IMR-90 (cell line): ENCODE data around the gene RNF215. TPM values are rescaled to one million over a fixed set of nuclear protein-coding genes. Genes with fewer than 3 reads are reported as not detected.

Source experiments
- ATAC-seq: fragments of 200-7000 bp; cut with Tn5 transposase; 2 replicates; pipeline ENCODE4 v1.9.1; 2020; ENCODE audit warnings: low read depth, mild to moderate bottlenecking, moderate library complexity
- BruUV-seq: library from RNA; stranded (reverse); fragments of 400-500 nt; replicated peaks from 2 replicates; lab custom pipeline; 2021; lab: Mats Ljungman, UMichigan
- CTCF ChIA-PET: fragments of 300-600 bp; formaldehyde crosslinking; extraction: SDS; loops from one replicate; lab custom pipeline; 2021; ENCODE audit warnings: antibody characterized with exemption; lab: Yijun Ruan, JAX
- POLR2A ChIA-PET: fragments of 300-600 bp; sonication (Branson Sonifier 250); formaldehyde crosslinking; loops from one replicate; lab custom pipeline; 2022; ENCODE audit warnings: antibody characterized with exemption; ENCODE audit not compliant: unreplicated experiment; lab: Charles Lee
- DNase-seq: peaks from one replicate; pipeline ENCODE4 v3.0.0; 2013
- H2AFZ ChIP-seq: replicated peaks from 2 replicates; pipeline ENCODE3; 2013; ENCODE audit warnings: low read length, mild to moderate bottlenecking; ENCODE audit not compliant: poor library complexity
- H2AK5ac ChIP-seq: 2 replicates; pipeline ENCODE4 v1.6.1; 2013; ENCODE audit warnings: low read depth, low read length, inconsistent platforms
- H2AK9ac ChIP-seq: replicated peaks from 2 replicates; pipeline ENCODE3; 2013; ENCODE audit warnings: mild to moderate bottlenecking, low read depth, low read length, moderate library complexity; ENCODE audit not compliant: poor library complexity
- H2BK120ac ChIP-seq: 2 replicates; pipeline ENCODE4 v1.6.1; 2013; ENCODE audit warnings: low read depth, low read length, inconsistent platforms
- H2BK15ac ChIP-seq: 3 replicates; pipeline ENCODE4 v1.6.1; 2013; ENCODE audit warnings: low read depth, low read length, inconsistent platforms
- H2BK20ac ChIP-seq: 2 replicates; pipeline ENCODE4 v1.6.1; 2013; ENCODE audit warnings: low read depth, mild to moderate bottlenecking, inconsistent platforms, low read length, moderate library complexity
- H2BK5ac ChIP-seq: 2 replicates; pipeline ENCODE4 v1.6.1; 2013; ENCODE audit warnings: mild to moderate bottlenecking, low read depth, low read length, inconsistent platforms; ENCODE audit not compliant: poor library complexity, severe bottlenecking
- H3K14ac ChIP-seq: replicated peaks from 2 replicates; pipeline ENCODE4 v1.6.1; 2013; ENCODE audit warnings: low read depth, low read length, inconsistent platforms
- H3K18ac ChIP-seq: 2 replicates; pipeline ENCODE4 v1.6.1; 2013; ENCODE audit warnings: low read depth, low read length, control low read depth
- H3K23ac ChIP-seq: 2 replicates; pipeline ENCODE4 v1.6.1; 2013; ENCODE audit warnings: low read depth, low read length, inconsistent platforms
- H3K27ac ChIP-seq: 2 replicates; pipeline ENCODE4 v1.5.1; 2013; ENCODE audit warnings: mild to moderate bottlenecking, control low read depth, low read length; ENCODE audit not compliant: insufficient read depth
- H3K27me3 ChIP-seq: 2 replicates; pipeline ENCODE4 v1.6.1; 2013; ENCODE audit warnings: low read length; ENCODE audit not compliant: control insufficient read depth, insufficient read depth
- H3K36me3 ChIP-seq: 2 replicates; pipeline ENCODE4 v1.6.1; 2013; ENCODE audit warnings: low read length, mixed read lengths; ENCODE audit not compliant: control insufficient read depth, insufficient read depth
- H3K4ac ChIP-seq: 2 replicates; pipeline ENCODE4 v1.6.1; 2013; ENCODE audit warnings: low read depth, low read length, inconsistent platforms
- H3K4me1 ChIP-seq: 2 replicates; pipeline ENCODE4 v1.6.1; 2013; ENCODE audit warnings: low read length, mixed read lengths; ENCODE audit not compliant: control insufficient read depth, insufficient read depth
- H3K4me2 ChIP-seq: 2 replicates; pipeline ENCODE4 v1.6.1; 2013; ENCODE audit warnings: low read depth, mild to moderate bottlenecking, control low read depth, low read length, moderate library complexity
- H3K4me3 ChIP-seq: 2 replicates; pipeline ENCODE4 v1.5.1; 2013; ENCODE audit warnings: low read depth, mild to moderate bottlenecking, control low read depth, low read length, moderate library complexity; ENCODE audit not compliant: insufficient read depth
- H3K56ac ChIP-seq: 2 replicates; pipeline ENCODE4 v1.6.1; 2013; ENCODE audit warnings: low read length, inconsistent platforms; ENCODE audit not compliant: insufficient read depth; ENCODE audit errors: extremely low read depth
- H3K79me1 ChIP-seq, 2 experiments: 2 replicates each; pipeline ENCODE4 v1.6.1; 2013; ENCODE audit warnings: low read length in 2 of 2, inconsistent platforms in 1 of 2, low read depth in 1 of 2
- H3K9ac ChIP-seq: 2 replicates; pipeline ENCODE4 v1.6.1; 2013; ENCODE audit warnings: low read depth, low read length, control low read depth
- H3K9me1 ChIP-seq: 2 replicates; pipeline ENCODE4 v1.6.1; 2013; ENCODE audit warnings: low read length, inconsistent platforms; ENCODE audit not compliant: insufficient read depth
- H3K9me3 ChIP-seq: 2 replicates; pipeline ENCODE4 v1.6.1; 2013; ENCODE audit warnings: low read length; ENCODE audit not compliant: control insufficient read depth, insufficient read depth
- H4K20me1 ChIP-seq: 2 replicates; pipeline ENCODE4 v1.6.1; 2013; ENCODE audit warnings: low read length, inconsistent platforms; ENCODE audit not compliant: insufficient read depth
- H4K5ac ChIP-seq: 2 replicates; pipeline ENCODE4 v1.6.1; 2013; ENCODE audit warnings: mild to moderate bottlenecking, low read depth, low read length, control low read depth
- H4K8ac ChIP-seq, 2 experiments: 2 replicates each; pipeline ENCODE4 v1.6.1; 2013; ENCODE audit warnings: low read depth in 2 of 2, low read length in 2 of 2, control low read depth in 1 of 2, inconsistent platforms in 1 of 2
- H4K91ac ChIP-seq: 2 replicates; pipeline ENCODE4 v1.6.1; 2013; ENCODE audit warnings: low read depth, low read length, inconsistent platforms; ENCODE audit not compliant: insufficient read depth
- MAFK ChIP-seq: IDR thresholded peaks from 2 replicates; pipeline ENCODE4 v1.6.1; 2012; ENCODE audit warnings: low read depth, low read length, improper control_type of control experiment
- MXI1 ChIP-seq: IDR thresholded peaks from 2 replicates; pipeline ENCODE4 v1.6.1; 2012; ENCODE audit warnings: low read depth, mild to moderate bottlenecking, low read length, moderate library complexity, borderline replicate concordance
- NFE2L2 ChIP-seq: fragments of 150-350 bp; IDR thresholded peaks from 2 replicates; pipeline ENCODE4 v1.6.1; 2016; ENCODE audit warnings: low read depth, mild to moderate bottlenecking, low read length
- SMC3 ChIP-seq: fragments of 150-350 bp; IDR thresholded peaks from 2 replicates; pipeline ENCODE4 v1.6.1; 2016; ENCODE audit warnings: low read depth, mild to moderate bottlenecking, antibody characterized with exemption, low read length, moderate library complexity
- WGBS, 2 experiments: methylation state at CpG; one replicate each; pipeline versions ENCODE4 v1.1.5 to v1.1.7; 2013; ENCODE audit warnings: missing lambda C conversion rate in 2 of 2; ENCODE audit not compliant: insufficient read length in 1 of 2; ENCODE audit errors: extremely low coverage in 2 of 2; 5-methylcytosine and 5-hydroxymethylcytosine counted together
- dilution Hi-C: fragments of 300-500 bp; cut with HindIII; formaldehyde crosslinking; loops from one replicate; pipeline ENCODE4 v1.14.3; 2018; ENCODE audit warnings: low sequenced_read_pairs; ENCODE audit not compliant: unreplicated experiment
- in situ Hi-C: fragments of 300-500 bp; cut with MboI; formaldehyde crosslinking; loops from 3 replicates; pipeline ENCODE4 v1.14.3; 2019; ENCODE audit warnings: low sequenced_read_pairs, inconsistent platforms, mixed read lengths
- intact Hi-C: fragments of 100-400 bp; cut with micrococcal nuclease; formaldehyde crosslinking; loops from 2 replicates; pipeline ENCODE4 v1.10.0; 2022
- polyA plus RNA-seq, 3 experiments: library from polyadenylated mRNA; depleted of rRNA; stranded (reverse); fragments of >200 nt; gene quantifications; 2 replicates each; pipeline ENCODE4 v1.2.3, GENCODE V29; 2012; ENCODE audit warnings: low replicate concordance in 1 of 3
- total RNA-seq: library from RNA; depleted of rRNA; stranded (reverse); fragments of >200 nt; gene quantifications from 2 replicates; pipeline ENCODE4 v1.2.3, GENCODE V29; 2012

Gene RNF215
- total and polyA plus RNA-seq, 2 of the 4 experiments (the other 2 are of a cell fraction) = 15.8 to 21.9 TPM

DNA sequence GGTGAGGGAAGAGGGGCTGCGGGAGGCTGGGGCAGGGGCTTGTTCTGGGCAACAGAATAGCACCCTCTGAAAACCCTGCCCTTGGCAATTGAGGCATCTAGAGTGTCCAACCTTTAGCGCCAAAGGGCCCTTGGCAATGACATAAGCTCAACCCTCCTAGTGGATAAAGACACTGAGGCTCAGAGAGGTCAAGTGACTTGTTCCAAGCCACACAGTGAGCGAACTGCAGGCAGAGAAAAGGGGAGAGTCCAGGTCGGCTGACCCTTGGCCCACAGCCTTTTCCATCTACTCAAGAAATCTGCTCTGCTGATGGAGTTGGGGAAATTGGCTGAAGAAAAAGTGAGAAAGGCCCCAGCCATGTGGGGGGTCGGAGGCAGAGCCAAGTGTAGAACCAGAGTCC lies 12.5 kb upstream of the RNF215 start:
- Histone ChIP-seq H3K4me1 (peaks cover 14% of the 10 kb centered on the region), H3K79me1 (peaks cover 27 to 47% of the 10 kb centered on the region in 2 experiments), H2AFZ (no peak overlapping the region), H3K23ac (no peak overlapping the region), H3K14ac (no peak overlapping the region), H4K5ac (no peak overlapping the region), H3K9me3 (no peaks in the 10 kb centered on the region), H3K9ac (no peak overlapping the region), H3K4me3 (no peak overlapping the region), H3K4ac (no peak overlapping the region), H3K56ac (no peak overlapping the region), H3K4me2 (no peak overlapping the region), H2AK9ac (no peak overlapping the region), H4K20me1 (peaks cover 16% of the 10 kb centered on the region), H2BK15ac (no peak overlapping the region), H2BK20ac (no peak overlapping the region), H3K27me3 (no peaks in the 10 kb centered on the region), H3K9me1 (peaks cover 13% of the 10 kb centered on the region), H2BK5ac (no peak overlapping the region), H2AK5ac (no peak overlapping the region), H4K91ac (no peak overlapping the region), H3K18ac (no peak overlapping the region), H3K36me3 (peaks cover 4% of the 10 kb centered on the region; the same call in 1 of the 2 replicates), H2BK120ac (no peak overlapping the region), H3K27ac (no peak overlapping the region), H4K8ac (no peak overlapping the region)
- ChIA-PET CTCF (no interaction called here), POLR2A (no interaction called here)
- in situ Hi-C loops (loop anchor here (10.0 kb wide), 2 partner anchors 85 to 295 kb away; no protein-coding TSS in a partner anchor), intact Hi-C loops (no loop called here), dilution Hi-C loops (no loop called here)
- DNase-seq = no peak
- no peak for ATAC-seq
- 100% methylated on average over 1 of the region's 5 CpGs; no CpG with 5 or more reads in 1 of the 2 experiments for WGBS, 2 experiments
- TF ChIP-seq MAFK = no peak
- no peak for TF ChIP-seq MXI1
- TF ChIP-seq SMC3 = no peak
- TF ChIP-seq NFE2L2 = no peak
- no TSS peak for BruUV-seq
